Forelimb muscle (tissue), 1 donor: ENCODE measurements around the gene COQ8B. TPM values are rescaled to one million over a fixed set of nuclear protein-coding genes. Genes with fewer than 3 reads are reported as not detected.
A peak's percentile ranks its signal among the peaks of the same experiment; 100 is the strongest.
"Not testable (repeated sequence)": the region's sequence is repeated elsewhere in the genome, so short reads cannot be mapped to it uniquely, and the experiment has no call there.

Source experiments
- DNase-seq: peaks from one replicate; pipeline ENCODE4 v3.0.0-alpha.2; 2013; ENCODE audit warnings: low read depth
- polyA plus RNA-seq: library from polyadenylated mRNA; unstranded; fragments of 120-200 nt; gene quantifications from one replicate; pipeline ENCODE4 v1.2.1, GENCODE V29; 2013; ENCODE audit not compliant: insufficient read length

COQ8B gene
- polyA plus RNA-seq = 18.7 TPM

GRCh38 chr19:40716482-40717324 is at the start of gene COQ8B, which contains the start of gene ITPKC:
Gene COQ8B, minus strand, starts transcription at chr19:40716886. Its CDS starts 2,254 bp downstream, at chr19:40714632.
Gene ITPKC, plus strand, starts transcription at chr19:40717112. Its CDS starts 24 bp downstream, at chr19:40717136.
- peak; percentile 95 for DNase-seq

GRCh38 chr19:40766385-40766784 is 49.7 kb upstream of the COQ8B start:
- not testable (repeated sequence) for DNase-seq

- DNase-seq = no peak
These were observed 47.3 kb upstream of the COQ8B start for GRCh38 chr19:40763963-40764362.

- DNase-seq = no peak
These were observed 46.8 kb upstream of the COQ8B start for GRCh38 chr19:40763526-40763925.

- DNase-seq = no peak
These were observed 46.2 kb upstream of the COQ8B start for GRCh38 chr19:40762754-40763470.

GRCh38 chr19:40759352-40759751 is 42.7 kb upstream of the COQ8B start:
- DNase-seq = no peak

GRCh38 chr19:40758491-40758890 is 41.8 kb upstream of the COQ8B start:
- DNase-seq = no peak

GRCh38 chr19:40756502-40757110 is 39.9 kb upstream of the COQ8B start:
- DNase-seq = no peak

- no peak for DNase-seq
These were observed 39.1 kb upstream of the COQ8B start for GRCh38 chr19:40755791-40756190.

GRCh38 chr19:40755248-40755624 is 38.5 kb upstream of the COQ8B start:
- no peak for DNase-seq

- no peak for DNase-seq
These were observed 38.0 kb upstream of the COQ8B start for GRCh38 chr19:40754611-40755247.

GRCh38 chr19:40752257-40752781 is 35.6 kb upstream of the COQ8B start:
- no peak for DNase-seq

GRCh38 chr19:40750874-40751537 is 34.3 kb upstream of the COQ8B start, which contains the start of gene SNRPA:
Gene SNRPA, plus strand, starts transcription at chr19:40751203. Its CDS starts 206 bp downstream, at chr19:40751409.
- DNase-seq = peak; percentile 96

- DNase-seq = peak; percentile 100
These were observed 33.6 kb upstream of the COQ8B start, which contains the start of gene ACTMAP for GRCh38 chr19:40750058-40750873. Gene ACTMAP, minus strand, starts transcription at chr19:40750477. Its CDS starts 674 bp downstream, at chr19:40749803.

GRCh38 chr19:40747536-40747935 is 30.9 kb upstream of the COQ8B start:
- no peak for DNase-seq

GRCh38 chr19:40745402-40745780 is 28.7 kb upstream of the COQ8B start:
- DNase-seq = no peak

- DNase-seq = no peak
These were observed 28.1 kb upstream of the COQ8B start for GRCh38 chr19:40744554-40745401.

- DNase-seq = no peak
These were observed 27.2 kb upstream of the COQ8B start for GRCh38 chr19:40743926-40744325.

GRCh38 chr19:40742886-40743285 is 26.2 kb upstream of the COQ8B start:
- no peak for DNase-seq
